ENCODE data around the gene HSPA4.

DNA sequence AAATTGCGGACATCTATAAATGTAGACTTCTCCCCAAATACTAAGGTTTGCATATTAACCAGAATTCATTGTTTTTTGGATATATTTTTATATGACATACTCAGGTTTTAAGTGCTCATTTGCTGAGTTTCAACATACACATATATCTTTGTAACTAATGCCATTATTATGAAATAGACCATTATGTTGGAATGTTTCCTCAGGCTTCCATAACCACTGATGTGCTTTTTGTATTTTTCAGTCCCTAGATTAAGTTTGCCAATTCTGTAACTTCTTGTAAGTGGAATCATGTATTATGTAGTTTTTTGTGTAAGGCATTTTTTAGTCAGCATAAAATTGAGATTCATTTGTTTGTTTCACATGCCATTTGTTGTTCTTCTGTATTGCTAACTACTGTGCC is 32.1 kb downstream of the HSPA4 start:
- TF ChIP-seq, protein P1, sequence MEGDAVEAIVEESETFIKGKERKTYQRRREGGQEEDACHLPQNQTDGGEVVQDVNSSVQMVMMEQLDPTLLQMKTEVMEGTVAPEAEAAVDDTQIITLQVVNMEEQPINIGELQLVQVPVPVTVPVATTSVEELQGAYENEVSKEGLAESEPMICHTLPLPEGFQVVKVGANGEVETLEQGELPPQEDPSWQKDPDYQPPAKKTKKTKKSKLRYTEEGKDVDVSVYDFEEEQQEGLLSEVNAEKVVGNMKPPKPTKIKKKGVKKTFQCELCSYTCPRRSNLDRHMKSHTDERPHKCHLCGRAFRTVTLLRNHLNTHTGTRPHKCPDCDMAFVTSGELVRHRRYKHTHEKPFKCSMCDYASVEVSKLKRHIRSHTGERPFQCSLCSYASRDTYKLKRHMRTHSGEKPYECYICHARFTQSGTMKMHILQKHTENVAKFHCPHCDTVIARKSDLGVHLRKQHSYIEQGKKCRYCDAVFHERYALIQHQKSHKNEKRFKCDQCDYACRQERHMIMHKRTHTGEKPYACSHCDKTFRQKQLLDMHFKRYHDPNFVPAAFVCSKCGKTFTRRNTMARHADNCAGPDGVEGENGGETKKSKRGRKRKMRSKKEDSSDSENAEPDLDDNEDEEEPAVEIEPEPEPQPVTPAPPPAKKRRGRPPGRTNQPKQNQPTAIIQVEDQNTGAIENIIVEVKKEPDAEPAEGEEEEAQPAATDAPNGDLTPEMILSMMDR (IDR thresholded peaks at IDR 0.05), result no peak
- TF ChIP-seq POLR2A (IDR thresholded peaks at IDR 0.05) (no peak), POLR2AphosphoS5 (IDR thresholded peaks at IDR 0.05; ENCODE audit: insufficient read depth in 1 of 2, low read depth in 1 of 2) (no peak)

Measured in vagina (tissue), 2 donors.